ENCODE data around the gene BEST1.
"Not testable (repeated sequence)": the region's sequence is repeated elsewhere in the genome, so short reads cannot be mapped to it uniquely, and the experiment has no call there.

Gene BEST1

DNA sequence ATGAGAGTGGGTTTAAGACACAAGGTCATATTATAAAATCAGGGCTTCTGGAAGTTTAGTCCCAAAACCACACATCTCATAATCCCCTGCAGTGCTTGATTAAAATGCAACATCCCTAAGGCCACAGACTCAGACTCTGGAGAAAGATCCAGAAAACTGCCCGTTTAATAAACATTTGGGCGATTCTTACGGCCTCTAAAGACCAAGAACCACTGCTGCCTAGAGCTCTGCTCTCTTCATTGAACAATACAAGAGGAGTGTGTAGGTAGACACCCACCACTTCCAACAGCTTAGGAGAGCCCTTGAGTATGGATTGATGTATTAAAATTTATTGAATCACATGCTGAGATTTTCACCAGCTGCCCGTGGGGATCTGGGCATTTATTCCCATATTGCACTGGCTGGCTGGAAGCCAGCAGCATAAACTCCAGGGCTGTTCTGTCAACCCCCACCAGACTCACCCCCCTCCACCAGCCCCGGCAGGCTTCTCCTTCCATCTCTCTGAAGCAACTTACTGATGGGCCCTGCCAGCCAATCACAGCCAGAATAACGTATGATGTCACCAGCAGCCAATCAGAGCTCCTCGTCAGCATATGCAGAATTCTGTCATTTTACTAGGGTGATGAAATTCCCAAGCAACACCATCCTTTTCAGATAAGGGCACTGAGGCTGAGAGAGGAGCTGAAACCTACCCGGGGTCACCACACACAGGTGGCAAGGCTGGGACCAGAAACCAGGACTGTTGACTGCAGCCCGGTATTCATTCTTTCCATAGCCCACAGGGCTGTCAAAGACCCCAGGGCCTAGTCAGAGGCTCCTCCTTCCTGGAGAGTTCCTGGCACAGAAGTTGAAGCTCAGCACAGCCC is 749 bp upstream of the BEST1 start:
- DNase-seq: peak; percentile 86

DNA sequence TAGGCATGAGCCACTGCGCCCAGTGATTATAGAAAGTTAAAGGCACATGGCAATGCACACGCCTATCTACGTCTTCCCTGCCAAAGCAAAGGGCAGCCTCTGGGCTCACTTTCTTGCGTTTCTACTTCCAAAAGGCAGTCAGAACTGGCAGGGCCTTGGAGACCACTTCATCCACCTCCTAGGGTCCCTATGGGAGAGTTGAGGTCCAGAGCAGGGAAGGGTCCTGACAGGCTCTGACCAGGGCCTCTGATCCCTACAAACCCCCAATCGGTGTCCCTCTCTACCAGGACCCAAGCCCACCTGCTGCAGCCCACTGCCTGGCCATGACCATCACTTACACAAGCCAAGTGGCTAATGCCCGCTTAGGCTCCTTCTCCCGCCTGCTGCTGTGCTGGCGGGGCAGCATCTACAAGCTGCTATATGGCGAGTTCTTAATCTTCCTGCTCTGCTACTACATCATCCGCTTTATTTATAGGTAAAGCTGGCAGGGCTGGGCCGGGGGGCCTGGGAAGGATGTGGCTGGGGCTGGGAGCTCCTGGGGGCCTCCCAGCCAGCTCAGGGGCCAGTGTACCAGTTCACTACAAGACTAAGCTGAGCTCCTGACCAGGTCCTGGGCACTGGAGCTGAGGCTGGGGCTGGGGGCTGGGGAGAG is 1.5 kb downstream of the BEST1 start:
- no peak for DNase-seq

DNA sequence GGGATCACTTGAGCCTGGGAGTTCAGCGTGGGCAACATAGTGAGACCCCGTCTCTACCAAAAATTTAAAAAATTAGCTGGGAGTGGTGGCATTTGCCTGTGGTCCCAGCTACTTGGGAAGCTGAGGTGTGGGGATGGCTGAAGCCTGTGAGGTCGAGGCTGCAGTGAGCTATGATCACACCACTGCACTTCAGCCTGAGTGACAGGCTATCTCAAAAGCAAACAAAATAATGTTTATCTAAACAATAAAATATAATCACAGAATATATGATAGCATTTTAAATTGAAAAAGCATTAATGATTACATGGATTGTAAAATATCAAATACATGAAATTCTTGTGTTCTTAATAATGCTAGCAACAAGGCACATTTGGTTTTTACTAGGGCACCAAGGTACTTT is 2.7 kb downstream of the BEST1 start:
- no peak for DNase-seq

DNA sequence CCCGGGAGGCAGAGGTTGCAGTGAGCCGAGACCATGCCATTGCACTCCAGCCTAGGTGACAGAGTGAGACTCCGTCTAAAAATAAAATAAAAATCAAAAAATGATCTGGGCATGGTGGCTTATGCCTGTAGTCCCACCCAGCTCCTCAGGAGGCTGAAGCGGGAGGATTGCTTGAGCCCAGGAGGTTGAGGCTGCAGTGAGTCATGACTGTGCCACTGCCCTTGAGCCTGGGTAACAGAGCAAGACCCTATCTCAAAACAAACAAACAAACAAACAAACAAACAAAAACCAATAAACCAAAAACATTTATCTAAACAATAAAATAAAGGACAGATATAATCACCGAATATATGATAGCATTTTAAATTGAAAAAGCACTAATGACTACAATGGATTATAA is 3.5 kb downstream of the BEST1 start:
- DNase-seq: not testable (repeated sequence)

DNA sequence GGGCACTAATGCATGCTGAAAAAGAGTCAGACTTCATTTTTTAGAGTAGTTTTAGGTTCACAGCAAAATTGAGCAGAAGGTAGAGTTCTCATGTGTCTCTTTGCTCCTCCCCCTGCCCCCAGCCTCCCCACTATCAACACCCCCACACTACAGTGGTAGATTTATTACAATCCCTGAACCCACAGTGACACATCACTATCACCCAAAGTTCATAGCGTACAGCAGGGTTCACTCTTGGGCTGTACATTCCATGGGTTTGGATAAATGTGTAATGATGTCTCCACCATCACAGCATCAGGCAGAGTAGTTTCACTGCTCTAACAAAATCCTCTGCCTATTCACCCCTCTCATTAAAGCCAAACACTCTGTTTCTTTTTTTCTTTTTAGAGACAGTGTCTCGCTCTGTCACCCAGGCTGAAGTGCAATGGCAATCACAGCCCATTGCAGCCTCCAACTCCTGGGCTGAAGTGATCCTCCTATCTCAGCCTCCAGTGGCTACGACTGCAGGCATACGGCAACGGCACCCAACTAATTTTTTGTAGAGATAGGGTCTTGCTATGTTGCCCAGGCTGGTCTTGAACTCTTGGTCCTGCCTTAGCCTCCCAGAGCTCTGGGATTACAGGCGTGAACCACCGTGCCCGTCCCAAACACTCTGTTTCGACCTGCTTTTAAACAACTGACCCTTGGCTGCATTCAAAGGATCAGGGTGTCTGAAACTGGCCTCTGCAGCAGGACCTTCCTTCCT is 4.1 kb downstream of the BEST1 start:
- DNase-seq: no peak

DNA sequence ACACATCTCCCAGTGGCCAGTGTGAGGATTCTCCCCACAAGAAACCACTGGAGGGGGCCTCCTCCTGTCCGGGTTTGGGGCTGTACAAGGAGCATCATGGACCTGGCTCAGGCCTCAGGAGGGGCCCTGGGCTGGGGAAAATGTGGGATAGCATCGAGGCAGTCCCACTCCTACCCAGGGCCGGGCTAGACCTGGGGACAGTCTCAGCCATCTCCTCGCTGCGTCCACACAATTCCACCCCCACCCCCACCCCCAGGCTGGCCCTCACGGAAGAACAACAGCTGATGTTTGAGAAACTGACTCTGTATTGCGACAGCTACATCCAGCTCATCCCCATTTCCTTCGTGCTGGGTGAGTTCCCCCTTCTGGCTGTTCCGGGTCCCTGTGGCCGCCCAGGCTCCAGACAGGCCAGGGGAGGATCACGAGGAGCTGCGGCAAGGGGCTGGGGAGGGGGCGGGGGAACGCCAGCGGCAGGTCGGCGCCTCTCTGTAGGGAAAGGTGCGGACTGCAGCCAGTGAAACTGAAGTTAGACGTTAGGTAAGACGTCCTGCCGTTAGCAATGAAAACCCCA is 4.8 kb downstream of the BEST1 start:
- peak; percentile 65 for DNase-seq

DNA sequence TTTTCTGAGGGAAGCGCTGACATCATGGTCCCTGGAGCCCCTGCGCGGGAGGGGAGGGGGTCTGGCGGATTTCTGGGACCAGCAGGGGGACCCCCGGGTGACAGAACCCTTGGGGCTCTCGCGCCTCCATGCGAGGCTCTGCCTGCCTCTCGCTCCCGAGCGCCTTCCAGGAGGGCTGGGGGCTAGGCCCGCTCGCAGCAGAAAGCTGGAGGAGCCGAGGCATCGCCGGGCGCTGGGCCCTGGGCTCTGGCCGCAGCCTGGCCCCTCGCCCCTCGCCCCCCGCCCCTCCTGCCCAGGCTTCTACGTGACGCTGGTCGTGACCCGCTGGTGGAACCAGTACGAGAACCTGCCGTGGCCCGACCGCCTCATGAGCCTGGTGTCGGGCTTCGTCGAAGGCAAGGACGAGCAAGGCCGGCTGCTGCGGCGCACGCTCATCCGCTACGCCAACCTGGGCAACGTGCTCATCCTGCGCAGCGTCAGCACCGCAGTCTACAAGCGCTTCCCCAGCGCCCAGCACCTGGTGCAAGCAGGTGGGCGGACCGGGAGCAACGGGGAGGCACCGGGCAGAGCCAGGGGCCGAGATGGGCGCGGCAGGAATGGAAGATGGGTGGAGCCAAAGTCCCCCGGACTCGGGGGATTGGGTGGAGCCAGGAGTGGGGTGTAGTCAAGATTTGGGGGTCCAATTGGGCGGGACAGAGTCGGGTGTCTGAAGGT is 5.4 kb downstream of the BEST1 start:
- peak; percentile 61 for DNase-seq

DNA sequence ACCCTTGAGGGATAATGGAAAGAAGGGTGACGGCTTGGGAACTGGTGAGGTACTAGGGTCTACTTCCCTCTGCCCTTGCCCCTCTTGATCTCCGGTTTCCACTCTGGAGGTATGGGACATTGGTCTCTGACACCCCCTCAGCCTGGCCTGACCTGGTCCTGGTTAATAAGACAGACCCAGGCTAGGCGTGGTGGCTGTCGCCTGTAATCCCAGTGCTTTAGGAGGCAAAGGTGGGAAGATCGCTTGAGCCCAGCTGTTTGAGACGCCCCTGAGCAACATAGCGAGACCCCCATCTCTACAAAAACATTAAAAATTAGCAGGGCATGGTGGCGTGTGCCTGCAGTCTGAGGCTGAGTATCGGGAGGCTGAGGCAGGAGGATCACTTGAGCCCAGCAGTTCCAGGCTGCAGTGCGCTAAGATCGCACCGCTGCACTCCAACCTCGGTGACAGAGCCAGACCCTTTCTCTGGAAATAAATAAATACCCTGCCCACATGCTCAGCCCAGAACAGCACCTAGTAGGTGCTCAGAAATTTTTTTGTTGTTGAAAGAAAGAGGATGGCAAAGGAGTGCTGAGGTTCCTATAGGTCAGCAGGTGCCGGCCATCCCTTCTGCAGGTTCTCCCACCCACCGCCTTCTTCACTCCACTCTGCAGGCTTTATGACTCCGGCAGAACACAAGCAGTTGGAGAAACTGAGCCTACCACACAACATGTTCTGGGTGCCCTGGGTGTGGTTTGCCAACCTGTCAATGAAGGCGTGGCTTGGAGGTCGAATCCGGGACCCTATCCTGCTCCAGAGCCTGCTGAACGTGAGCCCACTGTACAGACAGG is 6.3 kb downstream of the BEST1 start:
- peak; percentile 5 for DNase-seq

DNA sequence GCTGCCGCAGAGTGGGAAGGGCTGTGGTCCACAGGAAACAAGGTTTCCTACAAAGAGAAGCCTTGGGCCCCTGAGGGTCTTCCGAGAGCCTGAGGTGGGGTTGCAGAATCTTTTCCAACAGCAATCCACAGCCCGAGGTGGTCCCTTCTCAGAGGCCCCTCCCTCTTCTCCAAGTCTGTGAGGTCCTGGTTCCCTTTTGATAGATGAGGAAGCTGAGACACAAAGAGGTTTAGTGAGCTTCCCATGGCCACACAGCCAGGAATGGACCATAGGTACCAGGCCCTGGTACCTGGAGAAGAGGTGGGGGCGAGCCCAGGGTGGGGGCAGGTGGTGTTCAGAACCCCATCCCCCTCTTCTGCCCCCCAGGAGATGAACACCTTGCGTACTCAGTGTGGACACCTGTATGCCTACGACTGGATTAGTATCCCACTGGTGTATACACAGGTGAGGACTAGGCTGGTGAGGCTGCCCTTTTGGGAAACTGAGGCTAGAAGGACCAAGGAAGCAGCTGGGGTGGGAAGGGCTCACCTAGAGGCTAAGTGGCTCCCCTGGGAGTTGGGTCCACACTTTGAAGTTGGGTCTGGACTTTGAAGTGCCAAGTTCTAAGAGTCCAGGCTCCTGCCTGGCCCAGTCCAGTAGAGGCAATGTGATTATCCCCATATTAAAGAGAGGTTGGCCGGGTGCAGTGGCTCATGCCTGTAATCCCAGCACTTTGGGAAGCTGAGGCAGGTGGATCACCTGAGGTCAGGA is 7.0 kb downstream of the BEST1 start:
- DNase-seq: no peak

DNA sequence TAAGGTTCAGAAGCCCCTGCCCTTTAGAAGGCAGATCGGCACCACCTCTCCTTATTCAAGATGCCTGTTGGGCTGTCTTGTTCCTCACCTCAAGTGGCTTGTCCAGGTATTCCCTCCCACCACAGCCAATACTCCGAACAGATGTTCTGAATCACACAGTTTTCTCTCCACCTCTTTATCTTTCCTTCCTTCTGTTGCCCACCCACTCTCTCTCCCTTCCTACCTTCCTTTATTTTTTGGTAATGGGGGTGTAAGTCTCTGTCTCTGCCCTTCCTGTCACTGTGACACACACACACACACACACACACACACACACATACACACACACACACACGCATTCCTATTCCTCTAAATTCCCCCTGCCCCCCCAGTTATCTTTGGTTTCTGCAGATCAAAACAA is 8.4 kb downstream of the BEST1 start:
- no peak for DNase-seq

DNA sequence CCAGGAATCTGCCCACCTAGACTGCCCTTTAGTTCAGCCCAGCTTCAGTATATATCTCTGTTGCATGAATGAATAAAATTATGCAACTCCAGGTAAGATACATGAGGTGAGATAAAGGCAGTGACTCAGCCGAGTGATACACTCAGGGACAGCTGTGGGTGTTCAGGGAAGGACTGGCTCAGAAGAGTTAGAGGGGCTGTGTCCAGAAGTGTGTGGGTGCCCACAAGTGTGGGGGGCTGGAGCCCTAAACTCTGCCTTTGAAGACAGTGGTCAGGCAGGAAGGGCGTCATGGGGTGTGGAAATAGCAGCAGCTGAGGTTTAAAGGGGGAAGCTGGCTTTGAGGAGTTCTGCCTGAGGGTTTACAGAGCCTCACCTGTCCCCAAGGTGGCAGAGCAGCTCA is 9.0 kb downstream of the BEST1 start:
- no peak for DNase-seq

DNA sequence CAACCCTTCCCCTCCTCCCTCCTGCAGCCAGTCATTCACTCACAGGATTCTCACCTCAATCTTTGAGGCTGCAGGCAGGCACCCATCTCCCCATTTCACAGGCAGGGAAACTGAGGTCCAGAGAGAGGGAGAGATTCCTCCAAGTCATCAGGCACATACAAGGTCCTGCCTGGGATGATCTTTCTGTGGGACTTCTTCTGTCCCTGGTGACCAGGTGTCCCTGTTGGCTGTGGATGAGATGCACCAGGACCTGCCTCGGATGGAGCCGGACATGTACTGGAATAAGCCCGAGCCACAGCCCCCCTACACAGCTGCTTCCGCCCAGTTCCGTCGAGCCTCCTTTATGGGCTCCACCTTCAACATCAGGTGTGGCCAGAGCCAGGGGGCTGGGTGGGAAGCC is 9.5 kb downstream of the BEST1 start:
- no peak for DNase-seq

DNA sequence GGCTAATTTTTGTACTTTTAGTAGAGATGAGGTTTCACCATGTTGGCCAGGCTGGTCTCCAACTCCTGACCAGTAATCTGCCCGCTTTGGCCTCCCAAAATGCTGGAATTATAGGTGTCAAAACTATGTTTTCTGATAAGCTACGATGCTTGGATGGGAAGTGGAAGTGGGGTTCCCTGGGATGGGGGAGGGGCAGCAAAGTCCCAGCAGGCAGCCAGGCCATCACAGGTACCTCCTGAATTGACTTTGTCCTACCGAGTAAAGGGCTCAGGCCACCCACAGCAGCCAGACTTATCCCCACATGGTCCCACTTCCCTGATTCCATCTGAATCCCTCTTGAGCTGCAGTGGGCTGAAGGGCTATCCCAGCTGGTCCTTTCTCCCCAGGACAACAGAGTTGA is 10.4 kb downstream of the BEST1 start:
- DNase-seq: no peak

DNA sequence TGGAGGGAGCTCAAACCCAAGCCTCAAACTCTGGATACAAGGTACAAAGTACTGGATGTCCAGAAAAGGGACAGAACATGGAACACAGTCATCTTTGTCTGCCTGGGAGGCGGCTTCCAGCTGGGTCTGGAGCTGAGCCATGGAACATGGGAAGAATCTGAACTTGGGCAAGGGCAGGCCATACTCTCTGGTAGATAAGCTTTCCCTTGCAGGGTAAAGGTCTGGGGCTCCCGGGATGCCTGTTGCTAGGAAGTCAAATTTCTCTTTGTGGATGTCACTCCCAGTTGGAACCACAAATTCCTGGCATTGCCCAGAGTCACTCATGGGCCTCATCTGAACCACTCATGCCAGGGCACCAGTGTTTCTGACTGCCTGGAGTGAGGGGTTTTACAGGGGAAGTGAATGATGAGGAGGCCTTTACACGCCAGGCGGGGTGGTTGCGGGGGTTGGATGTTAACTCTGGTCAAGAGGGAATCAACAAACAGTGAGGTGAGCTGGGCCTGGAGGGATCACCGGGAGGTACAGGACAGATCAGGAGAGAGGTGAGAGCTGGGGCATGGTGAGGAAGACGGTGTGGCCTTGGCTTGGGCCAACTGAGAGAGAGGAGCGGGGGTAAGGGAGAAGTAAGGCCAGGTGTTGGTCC is 11.5 kb downstream of the BEST1 start:
- DNase-seq: no peak

DNA sequence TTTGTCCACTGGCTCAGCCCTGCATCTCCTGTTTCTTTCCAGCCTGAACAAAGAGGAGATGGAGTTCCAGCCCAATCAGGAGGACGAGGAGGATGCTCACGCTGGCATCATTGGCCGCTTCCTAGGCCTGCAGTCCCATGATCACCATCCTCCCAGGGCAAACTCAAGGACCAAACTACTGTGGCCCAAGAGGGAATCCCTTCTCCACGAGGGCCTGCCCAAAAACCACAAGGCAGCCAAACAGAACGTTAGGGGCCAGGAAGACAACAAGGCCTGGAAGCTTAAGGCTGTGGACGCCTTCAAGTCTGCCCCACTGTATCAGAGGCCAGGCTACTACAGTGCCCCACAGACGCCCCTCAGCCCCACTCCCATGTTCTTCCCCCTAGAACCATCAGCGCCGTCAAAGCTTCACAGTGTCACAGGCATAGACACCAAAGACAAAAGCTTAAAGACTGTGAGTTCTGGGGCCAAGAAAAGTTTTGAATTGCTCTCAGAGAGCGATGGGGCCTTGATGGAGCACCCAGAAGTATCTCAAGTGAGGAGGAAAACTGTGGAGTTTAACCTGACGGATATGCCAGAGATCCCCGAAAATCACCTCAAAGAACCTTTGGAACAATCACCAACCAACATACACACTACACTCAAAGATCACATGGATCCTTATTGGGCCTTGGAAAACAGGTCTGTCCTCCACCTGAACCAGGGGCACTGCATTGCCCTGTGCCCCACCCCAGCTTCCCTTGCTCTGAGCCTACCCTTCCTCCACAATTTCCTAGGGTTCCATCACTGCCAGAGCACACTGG is 12.3 kb downstream of the BEST1 start:
- no peak for DNase-seq

DNA sequence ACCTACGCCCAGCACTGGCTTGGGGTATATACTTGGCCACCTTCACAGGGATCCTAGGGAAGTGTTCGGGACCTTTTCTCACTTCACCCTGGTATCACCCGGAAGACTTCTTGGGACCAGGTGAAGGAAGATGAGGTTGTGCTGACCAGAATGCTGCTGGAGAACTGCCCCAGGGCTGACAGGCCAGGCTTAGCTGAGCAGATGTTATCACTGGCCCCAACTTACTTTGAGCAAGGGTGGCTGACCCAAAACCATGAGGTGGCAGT is 12.8 kb downstream of the BEST1 start:
- no peak for DNase-seq

DNA sequence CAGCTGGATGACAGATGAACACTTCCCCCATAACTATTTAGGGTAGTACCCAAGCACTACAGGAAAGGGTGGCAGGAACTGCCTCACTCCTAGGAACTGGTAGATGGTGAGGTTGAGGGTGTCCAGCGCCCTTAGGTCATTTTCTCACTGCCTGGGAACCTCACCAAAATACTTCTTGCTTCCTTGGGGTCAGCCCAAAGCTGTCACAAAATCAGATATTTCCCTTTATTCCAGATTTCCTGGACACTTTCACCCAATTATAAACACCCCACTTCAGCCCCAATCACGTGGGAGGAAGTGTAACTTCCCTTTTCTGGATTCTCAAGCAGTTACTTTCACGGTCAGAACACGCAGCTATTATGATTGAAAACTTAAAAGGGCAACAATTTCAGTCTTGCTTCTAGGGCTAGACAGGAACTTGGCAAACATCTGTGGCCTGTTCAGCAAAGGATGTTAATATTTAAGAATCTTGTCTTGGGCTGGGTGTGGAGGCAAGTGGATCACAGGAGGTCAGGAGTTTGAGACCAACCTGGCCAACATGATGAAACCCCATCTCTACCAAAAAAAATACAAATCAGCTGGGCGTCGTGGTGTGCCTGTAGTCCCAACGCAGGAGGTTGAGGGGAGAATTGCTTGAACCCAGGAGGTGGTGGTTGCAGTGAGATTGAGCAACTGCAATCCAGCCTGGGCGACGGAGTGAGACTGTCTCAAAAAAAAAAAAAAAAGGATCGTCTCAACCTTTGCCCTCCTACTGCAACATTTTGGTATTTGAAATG is 13.3 kb downstream of the BEST1 start:
- no peak for DNase-seq

DNA sequence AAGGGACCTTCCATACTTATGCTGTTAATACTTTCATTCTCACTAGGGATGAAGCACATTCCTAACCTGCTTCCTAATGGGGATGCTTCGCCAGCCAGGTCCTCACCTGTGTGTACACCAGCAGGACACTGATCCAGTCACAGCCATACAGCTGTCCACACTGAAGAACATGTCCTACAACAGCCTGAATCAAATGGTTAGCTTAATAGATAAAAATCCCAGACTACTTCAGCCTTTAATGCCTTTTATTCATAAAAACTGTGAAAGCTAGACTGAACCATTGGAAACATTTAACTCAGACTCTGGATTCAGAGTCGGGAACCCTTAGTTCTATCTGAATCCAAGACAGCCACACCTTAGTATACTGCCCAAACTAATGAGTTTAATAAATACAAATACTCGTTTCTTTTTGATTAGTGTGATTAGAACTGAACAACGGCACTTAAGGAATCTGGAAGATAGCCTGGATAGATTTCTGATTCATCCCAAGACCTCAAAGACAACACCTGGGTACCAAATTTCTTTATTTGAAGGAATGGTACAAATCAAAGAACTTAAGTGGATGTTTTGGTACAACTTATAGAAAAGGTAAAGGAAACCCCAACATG is 14.0 kb downstream of the BEST1 start:
- DNase-seq: no peak
